Calu3 (cell line): ENCODE data around the gene CAV2. TPM values are rescaled to one million over a fixed set of nuclear protein-coding genes. Genes with fewer than 3 reads are reported as not detected.
A peak's percentile ranks its signal among the peaks of the same experiment; 100 is the strongest.

Experiments used
- BruUV-seq: library from RNA; stranded (reverse); fragments of 400-500 nt; replicated peaks from 2 replicates; lab custom pipeline; 2021; lab: Mats Ljungman, UMichigan
- CTCF ChIA-PET: fragments of 300-600 bp; sonication (Branson Sonifier 250); formaldehyde crosslinking; loops from one replicate; lab custom pipeline; 2022; ENCODE audit warnings: antibody characterized with exemption; lab: Charles Lee
- DNase-seq: peaks from one replicate; pipeline ENCODE4 v3.0.0; 2022
- H3K27ac Mint-ChIP-seq: one replicate; pipeline ENCODE4 v1.8.0; 2022; ENCODE audit warnings: mixed read lengths; ENCODE audit not compliant: unreplicated experiment
- H3K27me3 Mint-ChIP-seq: one replicate; pipeline ENCODE4 v1.8.0; 2022; ENCODE audit warnings: mixed read lengths; ENCODE audit not compliant: unreplicated experiment
- H3K36me3 Mint-ChIP-seq: one replicate; pipeline ENCODE4 v1.8.0; 2022; ENCODE audit warnings: mild to moderate bottlenecking, moderate library complexity, mixed read lengths; ENCODE audit not compliant: insufficient read depth, unreplicated experiment
- H3K4me1 Mint-ChIP-seq: one replicate; pipeline ENCODE4 v1.8.0; 2022; ENCODE audit warnings: mild to moderate bottlenecking, low read depth, mixed read lengths; ENCODE audit not compliant: unreplicated experiment
- H3K4me3 Mint-ChIP-seq: one replicate; pipeline ENCODE4 v1.8.0; 2022; ENCODE audit warnings: mild to moderate bottlenecking, low read depth, moderate library complexity, mixed read lengths; ENCODE audit not compliant: unreplicated experiment
- H3K9me3 Mint-ChIP-seq: one replicate; pipeline ENCODE4 v1.8.0; 2022; ENCODE audit warnings: low read depth, mixed read lengths; ENCODE audit not compliant: unreplicated experiment
- intact Hi-C: fragments of 100-400 bp; cut with micrococcal nuclease; formaldehyde crosslinking; loops from one replicate; pipeline ENCODE4 v1.10.0; 2022; ENCODE audit not compliant: unreplicated experiment
- total RNA-seq: library from RNA; stranded (reverse); gene quantifications from 2 replicates; pipeline ENCODE4 v1.2.3, GENCODE V29; 2022
- TF ChIP-seq, protein P1 (sequence below): fragments of 200-600 bp; IDR thresholded peaks from one replicate; pipeline ENCODE4 v1.8.0; 2022; ENCODE audit warnings: antibody characterized with exemption; ENCODE audit not compliant: unreplicated experiment

CAV2 gene
- total RNA-seq, 1 experiment from 2014 or later = 76.4 TPM

DNA sequence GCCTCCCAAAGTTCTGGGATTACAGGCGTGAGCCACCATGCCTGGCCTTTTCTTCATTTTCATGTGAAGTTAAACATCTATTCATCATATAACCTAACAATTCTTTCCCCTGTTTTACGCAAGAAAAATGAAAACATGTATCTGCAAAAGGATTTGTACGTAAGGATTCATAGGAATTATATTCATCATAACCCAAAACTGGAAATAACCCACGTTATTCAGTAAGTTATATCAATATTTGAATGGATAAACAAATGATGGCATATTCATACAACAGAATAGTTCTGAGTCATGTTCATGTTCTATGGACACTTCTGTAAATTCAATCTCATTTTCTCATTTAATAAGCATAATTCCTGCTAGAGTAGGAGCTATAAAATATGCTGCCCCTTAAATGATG, 35.2 kb upstream of the CAV2 start:
- no peaks in the 10 kb centered on the region for H3K27me3 Mint-ChIP-seq
- BruUV-seq = no TSS peak
- intact Hi-C loops = no loop called here
- no peaks in the 10 kb centered on the region for H3K9me3 Mint-ChIP-seq
- H3K4me3 Mint-ChIP-seq = no peak overlapping the region
- H3K27ac Mint-ChIP-seq = no peak overlapping the region
- TF ChIP-seq, protein P1, sequence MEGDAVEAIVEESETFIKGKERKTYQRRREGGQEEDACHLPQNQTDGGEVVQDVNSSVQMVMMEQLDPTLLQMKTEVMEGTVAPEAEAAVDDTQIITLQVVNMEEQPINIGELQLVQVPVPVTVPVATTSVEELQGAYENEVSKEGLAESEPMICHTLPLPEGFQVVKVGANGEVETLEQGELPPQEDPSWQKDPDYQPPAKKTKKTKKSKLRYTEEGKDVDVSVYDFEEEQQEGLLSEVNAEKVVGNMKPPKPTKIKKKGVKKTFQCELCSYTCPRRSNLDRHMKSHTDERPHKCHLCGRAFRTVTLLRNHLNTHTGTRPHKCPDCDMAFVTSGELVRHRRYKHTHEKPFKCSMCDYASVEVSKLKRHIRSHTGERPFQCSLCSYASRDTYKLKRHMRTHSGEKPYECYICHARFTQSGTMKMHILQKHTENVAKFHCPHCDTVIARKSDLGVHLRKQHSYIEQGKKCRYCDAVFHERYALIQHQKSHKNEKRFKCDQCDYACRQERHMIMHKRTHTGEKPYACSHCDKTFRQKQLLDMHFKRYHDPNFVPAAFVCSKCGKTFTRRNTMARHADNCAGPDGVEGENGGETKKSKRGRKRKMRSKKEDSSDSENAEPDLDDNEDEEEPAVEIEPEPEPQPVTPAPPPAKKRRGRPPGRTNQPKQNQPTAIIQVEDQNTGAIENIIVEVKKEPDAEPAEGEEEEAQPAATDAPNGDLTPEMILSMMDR = no peak
- no peak for DNase-seq
- CTCF ChIA-PET = interaction anchor here (1.3 kb wide), 1 partner anchor 12 kb away, joined by 5 read pairs; no protein-coding TSS in a partner anchor
- no peaks in the 10 kb centered on the region for H3K36me3 Mint-ChIP-seq
- peaks cover 11% of the 10 kb centered on the region for H3K4me1 Mint-ChIP-seq

DNA sequence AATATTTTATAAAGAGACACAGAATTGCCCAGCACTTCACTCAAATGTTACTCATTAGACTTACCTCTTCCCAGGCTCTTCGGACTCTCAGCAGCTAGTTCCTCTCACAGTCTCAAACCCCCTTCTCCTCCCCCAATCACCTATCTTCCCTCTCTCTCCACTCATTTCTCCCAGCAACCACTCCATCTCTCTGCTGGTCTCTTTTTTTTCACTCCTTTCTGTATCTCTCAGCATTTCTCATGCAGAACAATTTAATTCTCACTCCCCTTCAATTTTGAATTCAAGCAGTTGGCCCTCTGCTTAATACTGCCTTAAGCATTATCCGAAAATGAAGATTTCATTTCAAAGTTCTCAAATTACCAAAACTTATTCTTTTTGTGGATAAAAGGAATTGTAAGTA, 34.4 kb upstream of the CAV2 start:
- Mint-ChIP-seq H3K9me3 (no peaks in the 10 kb centered on the region), H3K27ac (peak overlapping the region; percentile 11), H3K4me3 (no peak overlapping the region), H3K36me3 (no peaks in the 10 kb centered on the region), H3K4me1 (peaks cover 11% of the 10 kb centered on the region), H3K27me3 (no peaks in the 10 kb centered on the region)
- CTCF ChIA-PET = interaction anchor here (1.3 kb wide), 1 partner anchor 13 kb away, joined by 5 read pairs; no protein-coding TSS in a partner anchor
- no peak for DNase-seq
- no TSS peak for BruUV-seq
- intact Hi-C loops = no loop called here
- TF ChIP-seq, protein P1 = no peak

DNA sequence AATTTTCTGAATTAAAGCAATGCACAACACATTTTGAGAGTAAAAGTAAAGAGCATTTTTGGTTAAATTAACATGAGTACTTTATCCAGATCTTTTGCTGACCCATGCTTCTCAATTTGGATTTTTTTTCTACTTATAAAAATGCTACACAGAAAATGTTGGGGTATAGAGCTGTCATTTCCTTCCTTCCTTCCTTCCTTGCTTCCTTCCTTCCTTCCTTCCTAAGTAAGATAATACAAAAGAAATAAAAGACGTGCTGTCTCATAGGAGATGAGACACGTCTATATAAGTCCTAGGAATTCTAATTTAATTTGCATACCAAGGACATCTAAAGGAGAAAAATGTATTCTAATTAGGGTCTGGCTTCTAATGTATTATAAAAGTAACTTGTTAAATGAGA, 31.0 kb upstream of the CAV2 start:
- TF ChIP-seq, protein P1 = no peak
- Mint-ChIP-seq H3K4me3 (no peak overlapping the region), H3K27me3 (no peaks in the 10 kb centered on the region), H3K4me1 (peaks cover 11% of the 10 kb centered on the region), H3K36me3 (no peaks in the 10 kb centered on the region), H3K27ac (no peak overlapping the region), H3K9me3 (no peaks in the 10 kb centered on the region)
- intact Hi-C loops = no loop called here
- BruUV-seq = no TSS peak
- no peak for DNase-seq
- CTCF ChIA-PET = no interaction called here

DNA sequence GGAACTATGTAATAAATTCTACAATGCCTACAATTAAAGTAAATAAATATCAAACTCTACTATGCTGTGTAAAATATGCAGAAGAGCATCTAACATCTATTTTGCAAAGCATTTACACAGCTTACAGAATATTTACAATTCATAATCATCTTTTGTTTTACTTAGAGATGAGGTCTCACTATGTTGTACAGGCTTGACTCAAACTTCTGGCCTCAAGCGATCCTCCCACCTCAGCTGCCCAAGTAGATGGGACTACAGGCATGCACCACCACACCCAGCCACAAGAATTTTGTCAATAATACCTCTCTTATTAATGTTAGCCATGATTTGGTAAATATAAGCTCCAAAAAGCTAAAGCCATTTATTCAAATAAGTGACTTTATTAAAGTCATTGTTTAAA, 21.9 kb upstream of the CAV2 start:
- DNase-seq = no peak
- no peaks in the 10 kb centered on the region for H3K4me1 Mint-ChIP-seq
- H3K27me3 Mint-ChIP-seq = no peaks in the 10 kb centered on the region
- TF ChIP-seq, protein P1 = no peak
- no TSS peak for BruUV-seq
- intact Hi-C loops = no loop called here
- H3K9me3 Mint-ChIP-seq = peaks cover 4% of the 10 kb centered on the region
- H3K27ac Mint-ChIP-seq = no peak overlapping the region
- no peak overlapping the region for H3K4me3 Mint-ChIP-seq
- no peaks in the 10 kb centered on the region for H3K36me3 Mint-ChIP-seq
- CTCF ChIA-PET = no interaction called here
